Loucy (cell line): ENCODE results near the gene ALDH1A1.
A peak's percentile ranks its signal among the peaks of the same experiment; 100 is the strongest.

Source experiments
- H2AFZ ChIP-seq: fragments of 200-600 bp; sonication (generic); 2 replicates; pipeline ENCODE4 v1.6.0; 2016; ENCODE audit warnings: antibody characterized with exemption, mild to moderate bottlenecking, low read length, moderate library complexity
- H3F3A ChIP-seq: fragments of 200-600 bp; 2 replicates; pipeline ENCODE4 v1.6.0; 2016; ENCODE audit warnings: antibody characterized with exemption, low read depth, mild to moderate bottlenecking
- H3K27me3 ChIP-seq: fragments of 200-600 bp; sonication (generic); 2 replicates; pipeline ENCODE4 v1.6.1; 2014; ENCODE audit warnings: low read length, mild to moderate bottlenecking; ENCODE audit not compliant: insufficient read depth, poor library complexity, severe bottlenecking
- H3K36me3 ChIP-seq: fragments of 200-600 bp; sonication (generic); 2 replicates; pipeline ENCODE4 v1.6.1; 2016; ENCODE audit warnings: low read length; ENCODE audit not compliant: insufficient read depth
- H3K4me1 ChIP-seq: fragments of 200-600 bp; sonication (generic); 2 replicates; pipeline ENCODE4 v1.5.1; 2014; ENCODE audit warnings: low read length, mild to moderate bottlenecking; ENCODE audit not compliant: insufficient read depth, poor library complexity, severe bottlenecking
- H3K4me2 ChIP-seq: fragments of 200-600 bp; sonication (generic); 2 replicates; pipeline ENCODE4 v1.6.0; 2014; ENCODE audit warnings: antibody characterized with exemption, low read length, low read depth, mild to moderate bottlenecking; ENCODE audit not compliant: poor library complexity, severe bottlenecking
- H3K4me3 ChIP-seq: fragments of 200-600 bp; sonication (generic); 2 replicates; pipeline ENCODE4 v1.5.1; 2014; ENCODE audit warnings: low read length, mild to moderate bottlenecking, mixed read lengths; ENCODE audit not compliant: poor library complexity, severe bottlenecking
- H3K79me2 ChIP-seq: fragments of 200-600 bp; sonication (generic); 2 replicates; pipeline ENCODE4 v1.6.1; 2014; ENCODE audit warnings: low read length; ENCODE audit not compliant: insufficient read depth
- H3K9ac ChIP-seq: fragments of 200-600 bp; sonication (generic); 2 replicates; pipeline ENCODE4 v1.6.0; 2014; ENCODE audit warnings: mild to moderate bottlenecking, low read depth, low read length, moderate library complexity; ENCODE audit not compliant: poor library complexity, severe bottlenecking
- H3K9me2 ChIP-seq: fragments of 200-600 bp; sonication (generic); replicated peaks from 2 replicates; pipeline ENCODE4 v1.6.1; 2016; ENCODE audit warnings: low read depth, low read length, mixed read lengths
- H3K9me3 ChIP-seq: fragments of 200-600 bp; sonication (generic); 2 replicates; pipeline ENCODE4 v1.6.1; 2014; ENCODE audit warnings: mild to moderate bottlenecking, antibody characterized with exemption, low read length, low read depth; ENCODE audit not compliant: insufficient read depth
- H4K20me1 ChIP-seq: fragments of 200-600 bp; sonication (generic); 2 replicates; pipeline ENCODE4 v1.6.0; 2014; ENCODE audit warnings: antibody characterized with exemption, low read length, mild to moderate bottlenecking; ENCODE audit not compliant: insufficient read depth, poor library complexity, severe bottlenecking
- EZH2phosphoT487 ChIP-seq: fragments of 200-600 bp; IDR thresholded peaks from 2 replicates; pipeline ENCODE4 v1.6.1; 2018; ENCODE audit warnings: antibody characterized with exemption, mild to moderate bottlenecking, moderate library complexity, borderline replicate concordance
- TF ChIP-seq, protein P1 (sequence below): fragments of 200-600 bp; sonication (generic); conservative IDR thresholded peaks from 2 replicates; pipeline ENCODE4 v1.5.1; 2014; ENCODE audit warnings: mild to moderate bottlenecking, antibody characterized with exemption, low read length

ALDH1A1 gene

GRCh38 chr9:72977670-72978069 lies 24.8 kb upstream of the ALDH1A1 start:
- H3K27me3 ChIP-seq, result no peaks in the 10 kb centered on the region
- TF ChIP-seq, protein P1, sequence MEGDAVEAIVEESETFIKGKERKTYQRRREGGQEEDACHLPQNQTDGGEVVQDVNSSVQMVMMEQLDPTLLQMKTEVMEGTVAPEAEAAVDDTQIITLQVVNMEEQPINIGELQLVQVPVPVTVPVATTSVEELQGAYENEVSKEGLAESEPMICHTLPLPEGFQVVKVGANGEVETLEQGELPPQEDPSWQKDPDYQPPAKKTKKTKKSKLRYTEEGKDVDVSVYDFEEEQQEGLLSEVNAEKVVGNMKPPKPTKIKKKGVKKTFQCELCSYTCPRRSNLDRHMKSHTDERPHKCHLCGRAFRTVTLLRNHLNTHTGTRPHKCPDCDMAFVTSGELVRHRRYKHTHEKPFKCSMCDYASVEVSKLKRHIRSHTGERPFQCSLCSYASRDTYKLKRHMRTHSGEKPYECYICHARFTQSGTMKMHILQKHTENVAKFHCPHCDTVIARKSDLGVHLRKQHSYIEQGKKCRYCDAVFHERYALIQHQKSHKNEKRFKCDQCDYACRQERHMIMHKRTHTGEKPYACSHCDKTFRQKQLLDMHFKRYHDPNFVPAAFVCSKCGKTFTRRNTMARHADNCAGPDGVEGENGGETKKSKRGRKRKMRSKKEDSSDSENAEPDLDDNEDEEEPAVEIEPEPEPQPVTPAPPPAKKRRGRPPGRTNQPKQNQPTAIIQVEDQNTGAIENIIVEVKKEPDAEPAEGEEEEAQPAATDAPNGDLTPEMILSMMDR, result no peak
- no peak for TF ChIP-seq EZH2phosphoT487
- peak overlapping the region; percentile 10 for H3K4me2 ChIP-seq
- H2AFZ ChIP-seq, result 0 out of 2 replicates have a peak overlapping the region, but pooled peaks have one; percentile 9
- no peaks in the 10 kb centered on the region for H4K20me1 ChIP-seq
- H3K4me1 ChIP-seq, result peaks cover 35% of the 10 kb centered on the region
- no peaks in the 10 kb centered on the region for H3F3A ChIP-seq
- no peaks in the 10 kb centered on the region for H3K9me2 ChIP-seq
- H3K36me3 ChIP-seq, result no peaks in the 10 kb centered on the region
- H3K79me2 ChIP-seq, result no peaks in the 10 kb centered on the region
- no peak overlapping the region for H3K9ac ChIP-seq
- no peak overlapping the region for H3K4me3 ChIP-seq
- no peaks in the 10 kb centered on the region for H3K9me3 ChIP-seq

DNA sequence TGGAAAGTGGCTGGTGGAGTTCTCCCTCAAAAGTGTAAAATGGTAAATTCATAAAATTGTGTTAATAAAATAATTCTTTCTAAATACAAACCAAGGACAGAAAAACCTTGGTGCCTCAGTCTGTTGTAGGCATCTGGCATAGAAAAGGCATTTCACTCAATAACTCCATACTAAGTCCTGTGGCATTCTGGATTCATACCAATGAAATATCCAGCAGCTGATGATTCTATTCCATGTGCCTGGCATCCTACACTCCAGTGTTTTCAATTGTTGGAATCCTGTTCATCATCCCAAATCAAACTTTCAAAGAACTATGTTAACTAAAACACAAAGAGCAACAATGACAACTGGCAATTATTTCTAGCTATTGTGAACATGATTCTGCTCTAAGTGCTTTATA lies 21.6 kb upstream of the ALDH1A1 start:
- H2AFZ ChIP-seq, result no peak overlapping the region
- peaks cover 20% of the 10 kb centered on the region for H3K4me1 ChIP-seq

GRCh38 chr9:72972636-72973035 lies 19.8 kb upstream of the ALDH1A1 start:
- H3F3A ChIP-seq, result no peaks in the 10 kb centered on the region
- no peak overlapping the region for H3K9ac ChIP-seq
- no peaks in the 10 kb centered on the region for H3K36me3 ChIP-seq
- peak overlapping the region; percentile 15; the same call in 1 of the 2 replicates for H2AFZ ChIP-seq
- no peak overlapping the region for H3K4me2 ChIP-seq
- TF ChIP-seq, protein P1, result no peak
- no peak for TF ChIP-seq EZH2phosphoT487
- H3K79me2 ChIP-seq, result no peaks in the 10 kb centered on the region
- no peaks in the 10 kb centered on the region for H4K20me1 ChIP-seq
- no peak overlapping the region for H3K4me3 ChIP-seq
- no peaks in the 10 kb centered on the region for H3K9me3 ChIP-seq
- no peaks in the 10 kb centered on the region for H3K27me3 ChIP-seq
- no peaks in the 10 kb centered on the region for H3K9me2 ChIP-seq
- H3K4me1 ChIP-seq, result peaks cover 7% of the 10 kb centered on the region

More for the DNA sequence above, 21.6 kb upstream of the ALDH1A1 start:
- H3K9me3 ChIP-seq, result no peaks in the 10 kb centered on the region
- no peaks in the 10 kb centered on the region for H3K9me2 ChIP-seq
- TF ChIP-seq, protein P1, result no peak
- no peak for TF ChIP-seq EZH2phosphoT487
- no peaks in the 10 kb centered on the region for H3F3A ChIP-seq
- H3K27me3 ChIP-seq, result no peaks in the 10 kb centered on the region
- no peaks in the 10 kb centered on the region for H3K79me2 ChIP-seq
- H4K20me1 ChIP-seq, result no peaks in the 10 kb centered on the region
- no peak overlapping the region for H3K4me2 ChIP-seq
- no peak overlapping the region for H3K4me3 ChIP-seq
- H3K9ac ChIP-seq, result no peak overlapping the region
- no peaks in the 10 kb centered on the region for H3K36me3 ChIP-seq
